Hepatic stellate cell (primary cell): ENCODE results near the gene GRM7.

Experiments
- DNase-seq: peaks from one replicate; pipeline ENCODE4 v3.0.0; 2011; ENCODE audit warnings: low spot score

GRM7 gene

GRCh38 chr3:7146529-7146928 is 285.6 kb downstream of the GRM7 start:
- no peak for DNase-seq

- DNase-seq: no peak
Measured at GRCh38 chr3:7158516-7158915, 297.6 kb downstream of the GRM7 start.

GRCh38 chr3:7160689-7161088 is 299.8 kb downstream of the GRM7 start:
- no peak for DNase-seq

GRCh38 chr3:7166460-7166859 is 305.5 kb downstream of the GRM7 start:
- DNase-seq: no peak

- DNase-seq: no peak
Measured at GRCh38 chr3:7171493-7171892, 310.6 kb downstream of the GRM7 start.

GRCh38 chr3:7172996-7173395 is 312.1 kb downstream of the GRM7 start:
- no peak for DNase-seq

- no peak for DNase-seq
Measured at GRCh38 chr3:7188551-7188950, 327.6 kb downstream of the GRM7 start.

GRCh38 chr3:7190095-7190494 is 329.2 kb downstream of the GRM7 start:
- no peak for DNase-seq

- DNase-seq: no peak
Measured at GRCh38 chr3:7193269-7193668, 332.4 kb downstream of the GRM7 start.

GRCh38 chr3:7194071-7194835 is 333.3 kb downstream of the GRM7 start:
- DNase-seq: no peak

GRCh38 chr3:7195934-7196333 is 335.0 kb downstream of the GRM7 start:
- no peak for DNase-seq

- no peak for DNase-seq
Measured at GRCh38 chr3:7201784-7202183, 340.9 kb downstream of the GRM7 start.

GRCh38 chr3:7203969-7204847 is 343.3 kb downstream of the GRM7 start:
- DNase-seq: no peak

- DNase-seq: no peak
Measured at GRCh38 chr3:7204848-7205156, 343.9 kb downstream of the GRM7 start.

- DNase-seq: no peak
Measured at GRCh38 chr3:7205535-7205934, 344.6 kb downstream of the GRM7 start.

- no peak for DNase-seq
Measured at GRCh38 chr3:7205962-7206361, 345.0 kb downstream of the GRM7 start.

GRCh38 chr3:7207125-7207524 is 346.2 kb downstream of the GRM7 start:
- DNase-seq: no peak

GRCh38 chr3:7207928-7208327 is 347.0 kb downstream of the GRM7 start:
- DNase-seq: no peak

GRCh38 chr3:7209098-7209497 is 348.2 kb downstream of the GRM7 start:
- DNase-seq: no peak

- no peak for DNase-seq
Measured at GRCh38 chr3:7211740-7212139, 350.8 kb downstream of the GRM7 start.

- DNase-seq: no peak
Measured at GRCh38 chr3:7215706-7216105, 354.8 kb downstream of the GRM7 start.

- no peak for DNase-seq
Measured at GRCh38 chr3:7226393-7226792, 365.5 kb downstream of the GRM7 start.

GRCh38 chr3:7238565-7239295 is 377.8 kb downstream of the GRM7 start:
- no peak for DNase-seq
